Limb (tissue), 2 donors: ENCODE data around the gene SEPTIN5.
"Not testable (repeated sequence)": the region's sequence is repeated elsewhere in the genome, so short reads cannot be mapped to it uniquely, and the experiment has no call there.

Source experiments
- DNase-seq, 2 donors: peaks; one replicate each; pipeline ENCODE4 v3.0.0-alpha.2; 2016; ENCODE audit errors: extremely low spot score in 2 of 2

SEPTIN5 gene

DNA sequence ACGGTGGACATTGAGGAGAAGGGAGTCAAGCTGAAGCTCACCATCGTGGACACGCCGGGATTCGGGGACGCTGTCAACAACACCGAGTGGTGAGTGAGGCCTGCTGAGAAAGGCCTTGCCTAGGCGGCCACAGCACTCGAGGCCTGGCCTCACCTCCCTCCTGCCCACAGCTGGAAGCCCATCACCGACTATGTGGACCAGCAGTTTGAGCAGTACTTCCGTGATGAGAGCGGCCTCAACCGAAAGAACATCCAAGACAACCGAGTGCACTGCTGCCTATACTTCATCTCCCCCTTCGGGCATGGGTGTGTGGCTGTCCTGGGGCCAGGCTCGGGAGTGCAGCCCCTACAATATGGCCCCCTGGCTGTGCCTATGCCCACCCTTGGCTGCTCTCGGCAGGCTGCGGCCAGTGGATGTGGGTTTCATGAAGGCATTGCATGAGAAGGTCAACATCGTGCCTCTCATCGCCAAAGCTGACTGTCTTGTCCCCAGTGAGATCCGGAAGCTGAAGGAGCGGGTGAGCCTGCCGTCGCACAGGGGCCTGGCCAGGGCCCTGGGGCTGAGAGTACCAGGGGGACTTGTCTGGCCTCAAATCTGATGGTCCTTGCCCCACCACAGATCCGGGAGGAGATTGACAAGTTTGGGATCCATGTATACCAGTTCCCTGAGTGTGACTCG is 6.0 kb downstream of the SEPTIN5 start:
- no peak for DNase-seq

DNA sequence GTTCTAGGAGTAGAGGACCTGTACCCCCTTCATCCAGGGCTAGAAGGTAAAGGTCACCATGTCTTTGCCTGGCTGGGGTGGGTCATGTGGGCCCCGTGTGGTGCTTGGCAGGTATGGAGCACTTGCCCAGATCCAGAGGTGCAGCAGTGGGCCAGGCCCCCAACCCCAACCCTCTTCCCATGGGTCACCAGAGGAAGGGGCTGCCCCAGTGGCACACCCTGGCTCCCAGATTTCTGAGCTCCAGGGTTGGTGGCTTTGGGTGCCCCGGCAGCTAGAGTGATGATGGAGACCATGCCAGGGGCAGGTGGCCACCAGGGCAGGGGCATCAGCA is 6.7 kb downstream of the SEPTIN5 start:
- DNase-seq: no peak

DNA sequence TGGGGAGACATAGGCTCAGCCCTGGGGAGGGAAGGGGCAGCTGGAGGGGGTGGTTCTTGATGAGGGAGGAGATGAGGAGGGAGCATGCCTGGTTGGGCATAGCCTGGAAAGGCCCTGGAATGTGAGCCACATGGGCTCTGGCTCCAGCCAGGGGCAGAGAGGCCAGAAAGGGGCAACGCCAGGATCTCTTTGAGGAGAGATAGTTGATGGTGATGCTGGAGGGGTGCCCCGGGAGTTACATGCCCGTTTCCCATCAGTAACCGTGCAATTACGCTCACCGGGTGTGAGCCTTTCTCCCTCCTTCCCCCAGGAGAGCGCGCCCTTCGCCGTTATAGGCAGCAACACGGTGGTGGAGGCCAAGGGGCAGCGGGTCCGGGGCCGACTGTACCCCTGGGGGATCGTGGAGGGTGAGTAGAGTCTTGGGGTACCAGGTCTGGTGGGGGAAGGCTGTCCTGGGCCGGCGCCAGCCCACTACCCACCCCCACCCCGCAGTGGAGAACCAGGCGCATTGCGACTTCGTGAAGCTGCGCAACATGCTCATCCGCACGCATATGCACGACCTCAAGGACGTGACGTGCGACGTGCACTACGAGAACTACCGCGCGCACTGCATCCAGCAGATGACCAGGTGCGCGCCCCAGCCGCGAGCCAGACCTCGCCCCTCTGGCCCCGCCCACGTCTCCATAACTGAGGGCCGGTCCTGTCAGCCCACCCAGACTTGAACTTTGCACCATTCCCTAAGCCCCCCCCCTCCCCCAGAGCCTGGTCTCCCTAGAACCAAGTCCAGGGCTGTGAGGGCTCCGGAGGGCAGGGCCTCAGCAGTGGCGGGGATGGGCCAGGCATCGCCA is 7.3 kb downstream of the SEPTIN5 start:
- DNase-seq: no peak

DNA sequence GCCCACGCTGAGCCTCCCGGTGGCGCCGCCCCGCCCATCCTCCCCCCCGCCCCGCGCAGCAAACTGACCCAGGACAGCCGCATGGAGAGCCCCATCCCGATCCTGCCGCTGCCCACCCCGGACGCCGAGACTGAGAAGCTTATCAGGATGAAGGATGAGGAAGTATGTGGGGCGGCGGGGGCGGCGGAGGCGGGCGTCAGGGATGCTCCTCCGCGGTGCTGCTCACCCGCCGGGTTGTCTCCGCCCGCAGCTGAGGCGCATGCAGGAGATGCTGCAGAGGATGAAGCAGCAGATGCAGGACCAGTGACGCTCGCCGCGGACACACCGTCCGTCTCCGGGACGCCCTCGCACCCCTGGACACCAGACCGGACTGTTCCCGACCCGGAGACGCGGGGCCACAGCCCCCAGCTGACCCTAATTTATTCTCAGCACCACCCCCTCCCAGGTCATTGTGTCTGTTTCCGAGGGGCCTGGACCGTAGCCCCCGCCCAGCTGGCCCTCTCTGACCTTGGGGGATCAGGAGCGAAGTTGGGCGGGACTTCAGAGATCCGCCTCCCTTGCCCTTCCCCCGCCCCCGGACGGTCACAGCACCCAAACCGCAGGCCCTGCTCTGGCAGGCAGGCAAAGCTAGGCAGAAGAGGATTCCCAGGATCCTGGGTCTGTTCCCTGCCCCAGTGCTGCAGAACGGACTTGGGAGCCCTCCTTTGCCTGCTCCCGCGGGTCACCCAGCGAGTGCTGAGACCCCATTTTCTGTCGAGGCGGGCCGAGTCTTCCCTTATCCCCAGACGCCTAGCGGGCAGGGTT is 8.1 kb downstream of the SEPTIN5 start:
- no peak for DNase-seq

DNA sequence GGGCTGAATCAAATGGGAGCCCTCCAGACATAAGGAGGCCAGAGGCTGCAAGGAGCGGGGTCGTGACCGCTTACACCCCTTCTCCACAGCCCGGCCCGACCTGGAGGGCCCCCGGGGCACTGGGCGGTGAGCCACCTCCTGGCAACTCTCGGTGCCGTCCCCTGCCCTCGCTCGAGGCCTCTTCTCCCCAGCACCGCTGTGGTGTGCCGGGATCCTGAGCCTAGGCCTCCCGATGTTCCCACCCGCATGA is 8.6 kb downstream of the SEPTIN5 start:
- no peak for DNase-seq

DNA sequence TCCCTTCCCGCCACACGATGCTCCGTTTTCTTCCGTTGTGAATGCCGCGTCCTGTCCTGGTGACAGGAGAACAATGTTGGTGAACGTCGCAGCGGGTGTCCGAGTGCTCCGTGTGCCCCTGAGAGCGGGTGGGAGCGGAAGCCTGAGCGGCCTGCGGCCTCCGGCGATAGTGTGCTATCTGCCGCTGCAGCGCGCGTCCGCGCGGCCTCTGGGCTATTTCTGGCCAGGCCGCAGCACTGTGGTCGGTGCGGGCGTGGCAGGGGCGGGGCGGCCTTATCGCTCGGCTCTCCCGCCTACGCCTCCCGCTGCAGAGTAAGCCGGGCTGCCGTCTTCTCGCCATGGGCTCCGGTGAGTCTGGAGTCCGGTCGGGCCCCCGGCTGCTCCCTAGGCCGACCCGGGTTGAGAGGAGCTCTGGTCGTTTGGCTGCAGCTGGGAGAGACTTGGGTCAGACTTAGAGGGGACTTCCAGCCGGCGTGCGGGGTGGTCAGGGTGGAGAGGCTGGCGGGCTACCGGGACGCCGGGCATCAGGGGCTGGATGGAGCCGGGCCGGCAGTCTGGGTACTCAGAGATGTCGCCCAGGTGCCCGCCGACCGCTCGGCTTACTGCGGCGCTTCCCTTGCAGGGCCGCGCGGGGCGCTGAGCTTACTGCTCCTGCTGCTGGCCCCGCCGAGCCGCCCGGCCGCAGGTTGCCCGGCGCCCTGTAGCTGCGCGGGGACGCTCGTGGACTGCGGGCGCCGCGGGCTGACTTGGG is 9.1 kb downstream of the SEPTIN5 start, which contains the start of gene GP1BB:
Gene GP1BB (plus strand): TSS at position 308 of the 751 bp plus-strand sequence. CDS start 31 bp downstream, at position 339.
- DNase-seq: peak in 1 of 2 donors; percentile 60

DNA sequence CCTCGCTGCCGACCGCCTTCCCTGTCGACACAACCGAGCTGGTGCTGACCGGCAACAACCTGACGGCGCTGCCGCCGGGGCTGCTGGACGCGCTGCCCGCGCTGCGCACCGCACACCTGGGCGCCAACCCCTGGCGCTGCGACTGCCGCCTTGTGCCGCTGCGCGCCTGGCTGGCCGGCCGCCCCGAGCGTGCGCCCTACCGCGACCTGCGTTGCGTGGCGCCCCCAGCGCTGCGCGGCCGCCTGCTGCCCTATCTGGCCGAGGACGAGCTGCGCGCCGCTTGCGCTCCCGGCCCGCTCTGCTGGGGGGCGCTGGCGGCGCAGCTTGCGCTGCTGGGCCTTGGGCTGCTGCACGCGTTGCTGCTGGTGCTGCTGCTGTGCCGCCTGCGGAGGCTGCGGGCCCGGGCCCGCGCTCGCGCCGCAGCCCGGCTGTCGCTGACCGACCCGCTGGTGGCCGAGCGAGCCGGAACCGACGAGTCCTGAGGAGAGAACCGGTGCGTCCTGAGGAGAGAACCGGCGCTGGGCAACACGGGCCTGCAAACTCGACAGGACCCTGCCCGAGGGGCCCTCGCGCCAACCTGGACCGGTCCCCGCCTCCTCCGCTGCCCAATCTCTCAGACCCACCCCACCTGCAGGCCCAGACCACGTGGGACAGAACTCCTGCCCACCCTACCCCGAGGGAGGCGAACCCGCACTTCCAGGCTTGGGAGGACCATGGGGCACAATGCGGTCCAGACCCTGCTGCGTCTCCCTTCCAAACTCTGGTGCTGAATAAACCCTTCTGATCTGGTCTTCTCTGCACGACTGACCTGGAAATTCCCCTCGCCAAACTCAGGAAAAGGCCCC is 9.9 kb downstream of the SEPTIN5 start:
- DNase-seq: peak in 1 of 2 donors; percentile 72

DNA sequence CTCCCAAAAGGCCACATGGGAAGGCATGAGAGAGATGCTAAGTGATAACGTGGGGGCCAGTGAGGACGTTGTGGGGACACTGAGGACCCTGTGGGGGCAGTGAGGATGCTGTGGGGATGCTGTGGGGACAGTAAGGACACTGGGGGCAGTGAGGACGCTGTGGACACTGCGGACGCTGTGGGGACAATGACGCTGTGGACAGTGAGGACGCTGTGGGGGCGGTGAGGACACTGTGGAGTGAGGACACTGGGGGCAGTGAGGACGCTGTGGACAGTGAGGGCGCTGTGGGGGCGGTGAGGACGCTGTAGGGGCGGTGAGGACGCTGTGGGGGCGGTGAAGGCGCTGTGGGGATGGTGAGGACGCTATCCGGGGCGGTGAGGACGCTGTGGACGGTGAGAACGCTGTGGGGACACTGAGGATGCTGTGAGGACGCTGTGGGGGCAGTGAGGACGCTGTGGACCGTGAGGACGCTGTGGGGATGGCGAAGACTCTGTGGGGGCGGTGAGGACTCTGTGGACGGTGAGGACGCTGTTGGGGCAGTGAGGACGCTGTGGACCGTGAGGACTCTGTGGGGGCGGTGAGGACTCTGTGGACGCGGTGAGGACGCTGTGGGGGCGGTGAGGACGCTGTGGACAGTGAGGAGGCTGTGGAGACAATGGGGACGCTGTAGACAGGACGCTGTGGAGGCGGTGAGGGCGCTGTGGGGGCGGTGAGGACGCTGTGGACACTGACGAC is 10.8 kb downstream of the SEPTIN5 start:
- DNase-seq: no peak

DNA sequence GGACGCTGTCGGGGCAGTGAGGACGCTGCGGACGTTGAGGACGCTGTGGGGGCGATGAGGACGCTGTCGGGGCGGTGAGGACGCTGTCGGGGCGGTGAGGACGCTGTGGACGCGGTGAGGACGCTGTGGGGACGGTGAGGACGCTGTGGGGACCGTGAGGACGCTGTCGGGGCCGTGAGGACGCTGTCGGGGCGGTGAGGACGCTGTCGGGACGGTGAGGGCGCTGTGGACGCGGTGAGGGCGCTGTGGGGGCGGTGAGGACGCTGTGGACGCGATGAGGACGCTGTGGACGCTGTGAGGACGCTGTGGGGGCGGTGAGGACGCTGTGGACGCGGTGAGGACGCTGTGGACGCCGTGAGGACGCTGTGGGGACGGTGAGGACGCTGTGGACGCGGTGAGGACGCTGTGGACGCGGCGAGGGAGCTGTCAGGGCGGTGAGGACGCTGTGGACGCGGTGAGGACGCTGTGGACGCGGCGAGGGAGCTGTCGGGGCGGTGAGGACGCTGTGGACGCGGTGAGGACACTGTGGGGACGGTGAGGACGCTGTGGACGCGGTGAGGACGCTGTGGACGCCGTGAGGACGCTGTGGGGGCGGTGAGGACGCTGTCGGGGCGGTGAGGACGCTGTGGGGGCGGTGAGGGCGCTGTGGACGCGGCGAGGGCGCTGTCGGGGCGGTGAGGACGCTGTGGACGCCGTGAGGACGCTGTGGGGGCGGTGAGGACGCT is 11.9 kb downstream of the SEPTIN5 start:
- DNase-seq: not testable (repeated sequence)

DNA sequence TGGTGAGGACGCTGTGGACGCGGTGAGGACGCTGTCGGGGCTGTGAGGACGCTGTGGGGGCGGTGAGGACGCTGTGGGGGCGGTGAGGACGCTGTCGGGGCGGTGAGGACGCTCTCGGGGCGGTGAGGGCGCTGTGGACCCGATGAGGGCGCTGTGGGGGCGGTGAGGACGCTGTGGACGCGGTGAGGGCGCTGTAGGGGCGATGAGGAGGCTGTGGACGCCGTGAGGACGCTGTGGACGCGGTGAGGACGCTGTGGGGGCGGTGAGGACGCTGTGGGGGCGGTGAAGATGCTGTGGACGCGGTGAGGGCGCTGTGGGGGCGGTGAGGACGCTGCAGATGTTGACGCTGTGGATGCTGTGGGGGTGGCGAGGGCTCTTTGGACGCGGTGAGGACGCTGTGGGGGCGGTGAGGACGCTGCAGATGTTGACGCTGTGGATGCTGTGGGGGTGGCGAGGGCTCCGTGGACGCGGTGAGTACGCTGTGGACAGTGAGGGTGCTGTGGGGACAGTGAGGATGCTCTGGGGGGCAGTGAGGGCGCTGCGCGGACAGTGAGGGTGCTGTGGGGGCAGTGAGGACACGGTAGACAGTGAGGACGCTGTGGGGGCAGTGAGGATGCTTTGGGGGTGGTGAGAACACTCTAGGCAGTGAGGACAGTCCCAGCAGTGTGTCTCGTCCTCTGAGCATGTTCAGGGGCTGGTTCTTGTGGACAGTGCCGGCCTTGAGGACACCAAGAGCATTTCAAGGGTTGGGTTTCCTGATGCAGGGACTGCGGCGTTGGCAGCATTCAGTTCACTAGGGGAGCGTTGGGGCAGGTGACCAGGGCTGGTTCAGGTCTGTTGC is 13.2 kb downstream of the SEPTIN5 start:
- DNase-seq: no peak

DNA sequence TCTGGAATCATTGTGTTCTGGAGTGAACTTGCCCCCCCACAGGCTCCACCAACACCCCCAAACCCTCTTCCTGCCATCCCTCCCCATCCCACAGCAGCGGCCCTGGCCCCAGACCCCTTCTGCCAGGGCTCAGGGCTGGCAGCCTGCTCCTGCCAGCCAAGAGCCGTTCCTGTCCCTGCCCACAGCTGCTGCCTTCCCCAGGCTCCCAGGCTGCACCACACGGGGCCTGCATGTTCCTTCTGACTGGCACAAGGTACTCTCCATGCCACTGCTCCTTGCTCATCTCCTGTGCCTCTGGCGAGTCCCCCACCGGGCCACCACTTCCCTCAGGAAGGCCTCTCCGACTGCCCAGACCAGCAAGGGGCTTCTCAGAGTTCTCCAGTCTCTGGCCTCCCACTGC is 14.0 kb downstream of the SEPTIN5 start:
- DNase-seq: no peak

DNA sequence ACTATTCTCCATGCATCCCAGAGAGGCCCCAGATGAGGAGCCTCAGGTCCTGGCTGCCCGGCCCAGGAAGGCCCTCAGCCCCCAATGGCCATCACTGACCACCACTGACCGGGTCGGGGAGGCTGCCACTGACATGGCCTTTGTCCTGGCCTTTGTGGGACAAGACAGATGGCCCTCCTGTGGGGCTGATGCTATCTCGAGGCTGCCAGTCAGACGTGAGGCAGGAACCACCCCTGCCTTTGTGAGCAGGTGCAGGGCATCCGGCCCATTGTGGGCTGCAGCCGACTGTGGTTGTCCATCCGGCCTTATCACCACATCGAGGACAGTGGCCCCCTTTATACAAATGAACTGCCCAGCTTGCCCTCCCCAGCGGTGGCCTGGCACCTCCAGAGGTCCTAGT is 14.5 kb downstream of the SEPTIN5 start:
- DNase-seq: no peak

DNA sequence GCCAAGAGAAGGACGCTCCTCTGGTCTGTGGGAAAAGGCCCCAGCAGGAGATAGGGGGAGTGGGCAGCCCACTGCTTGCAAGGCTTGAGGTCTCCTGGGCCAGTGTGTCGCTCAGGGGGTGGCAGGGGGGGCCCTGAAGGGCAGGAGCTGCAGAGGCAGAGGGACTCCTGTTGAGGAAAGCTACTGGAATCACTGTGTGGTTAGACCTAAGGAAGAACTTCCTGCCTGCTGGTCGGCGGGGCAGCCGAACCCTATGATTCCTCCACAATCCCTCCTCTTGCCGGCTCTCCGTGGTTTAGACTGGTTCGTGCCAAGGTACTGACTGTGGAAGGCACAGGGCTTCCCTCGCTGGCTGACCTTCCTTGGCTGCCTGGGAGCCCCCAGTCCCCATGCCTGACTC is 15.2 kb downstream of the SEPTIN5 start:
- DNase-seq: no peak

DNA sequence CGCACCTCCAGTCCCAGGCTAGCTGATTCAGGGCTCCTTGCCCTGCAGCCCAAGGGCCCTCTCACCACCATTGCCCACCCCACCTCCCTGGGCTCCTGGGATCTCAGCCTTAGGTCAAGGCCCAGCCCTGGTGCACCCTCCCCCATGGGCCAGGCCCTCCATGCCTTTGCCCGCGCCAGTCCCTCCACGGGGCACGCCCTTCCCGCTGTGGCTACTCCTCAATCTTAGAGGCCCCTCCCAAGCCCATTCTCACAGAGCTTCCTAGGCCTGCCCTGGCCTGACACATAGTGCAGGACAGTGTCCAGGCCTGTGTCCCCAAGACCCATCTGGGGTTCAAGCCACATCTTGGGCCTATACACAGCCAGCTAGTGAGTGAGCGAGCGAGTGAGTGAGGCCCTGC is 15.9 kb downstream of the SEPTIN5 start:
- DNase-seq: peak in 1 of 2 donors; percentile 50

DNA sequence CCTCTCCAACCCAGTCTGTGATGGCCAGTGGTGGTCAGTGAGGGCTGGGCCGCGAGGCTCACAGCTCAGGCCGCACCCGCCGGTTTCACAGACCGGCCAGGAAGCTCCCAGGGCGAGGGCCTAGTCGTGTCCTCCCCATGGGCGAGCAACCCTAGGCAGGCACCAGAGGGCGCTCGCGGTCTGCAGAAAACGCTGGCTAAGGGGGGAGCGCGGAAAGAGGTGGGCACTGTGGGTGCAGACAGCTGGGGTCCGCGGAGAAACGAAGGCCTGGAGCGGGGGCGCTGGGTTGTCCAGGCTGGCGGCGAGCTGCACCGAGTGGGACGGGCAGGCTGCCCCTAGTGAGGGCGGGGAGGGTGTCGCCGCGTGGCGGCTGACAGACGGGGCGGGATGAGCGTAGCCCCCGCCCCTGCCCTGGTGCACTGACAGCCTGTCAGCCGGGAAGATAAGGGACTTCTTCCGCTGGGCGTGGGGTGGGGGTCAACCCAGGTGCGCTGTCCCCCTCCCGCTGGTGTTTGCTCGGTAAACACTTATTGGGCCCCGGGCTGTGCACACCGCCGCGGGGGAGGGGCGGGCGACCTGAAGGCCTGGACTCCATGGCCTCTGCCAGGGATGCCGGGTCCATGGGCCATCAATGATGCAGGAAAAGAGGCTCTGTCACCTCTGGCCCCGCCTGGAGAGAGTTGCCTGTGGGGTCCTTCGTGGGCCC is 16.5 kb downstream of the SEPTIN5 start:
- peak; percentile 72 to 94 for DNase-seq

DNA sequence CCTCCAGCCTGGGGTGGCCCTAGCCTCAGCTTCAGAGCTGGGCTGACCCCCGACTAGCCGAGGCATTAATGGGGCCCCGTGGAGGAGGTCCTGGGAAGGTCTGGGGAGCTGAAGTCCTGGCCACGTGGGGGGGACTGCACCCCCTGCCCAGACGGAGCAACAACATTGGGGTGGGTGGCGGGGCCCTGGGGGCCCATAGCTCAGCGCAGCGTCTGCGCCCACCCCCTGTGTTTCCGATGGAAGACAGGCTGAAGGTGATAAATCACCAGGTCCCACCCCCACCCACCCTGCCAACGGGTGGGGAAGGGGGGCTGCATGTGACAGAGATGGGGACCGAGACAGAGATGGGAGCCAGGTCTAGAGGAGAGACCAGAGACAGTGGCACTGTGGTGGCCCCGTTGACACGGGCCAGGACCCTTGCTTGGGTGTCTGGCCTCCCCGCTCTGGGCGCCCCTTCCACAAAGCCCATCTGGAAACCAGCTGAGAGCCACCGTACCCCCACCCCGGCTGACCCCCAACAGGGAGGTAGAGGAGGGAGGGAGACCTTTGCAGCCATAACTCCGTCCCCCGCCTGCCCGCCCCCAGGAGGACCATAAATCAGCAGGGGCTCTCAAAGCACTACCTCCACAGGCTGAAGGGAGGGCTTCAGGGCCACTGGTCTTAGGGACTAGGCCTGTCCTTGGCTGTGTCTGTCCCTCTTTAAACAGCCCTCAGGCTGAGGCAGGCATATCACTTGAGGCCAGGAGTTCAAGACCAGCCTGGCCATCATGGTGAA is 17.2 kb downstream of the SEPTIN5 start:
- DNase-seq: no peak
